Immature natural killer cell (primary cell): ENCODE measurements around the gene SOST. TPM values are rescaled to one million over a fixed set of nuclear protein-coding genes. Genes with fewer than 3 reads are reported as not detected.

Source experiments
- DNase-seq, 3 donors: peaks; one replicate each; pipeline ENCODE4 v3.0.0; 2022; ENCODE audit warnings: mixed read lengths in 1 of 3
- H3K27ac Mint-ChIP-seq, 6 donors: one replicate each; pipeline ENCODE4 v1.8.0; 2020; ENCODE audit warnings: mixed read lengths in 6 of 6, mild to moderate bottlenecking in 5 of 6, inconsistent platforms in 4 of 6, moderate library complexity in 3 of 6
- H3K27me3 Mint-ChIP-seq, 3 donors: one replicate each; pipeline ENCODE4 v1.8.0; 2020 to 2021; ENCODE audit warnings: low read depth in 3 of 3, mild to moderate bottlenecking in 3 of 3, mixed read lengths in 3 of 3, moderate library complexity in 3 of 3, inconsistent platforms in 1 of 3
- H3K36me3 Mint-ChIP-seq, 3 donors: one replicate each; pipeline ENCODE4 v1.8.0; 2020; ENCODE audit warnings: mixed read lengths in 3 of 3, inconsistent platforms in 2 of 3, mild to moderate bottlenecking in 2 of 3
- H3K4me1 Mint-ChIP-seq, 2 donors: one replicate each; pipeline ENCODE4 v1.8.0; 2020; ENCODE audit warnings: inconsistent platforms in 2 of 2, mild to moderate bottlenecking in 2 of 2, mixed read lengths in 2 of 2, moderate library complexity in 1 of 2
- H3K4me3 Mint-ChIP-seq, 5 donors: one replicate each; pipeline ENCODE4 v1.8.0; 2020; ENCODE audit warnings: mild to moderate bottlenecking in 5 of 5, mixed read lengths in 5 of 5, inconsistent platforms in 3 of 5, moderate library complexity in 3 of 5
- H3K9me3 Mint-ChIP-seq, 6 donors: one replicate each; pipeline ENCODE4 v1.8.0; 2020; ENCODE audit warnings: mild to moderate bottlenecking in 6 of 6, mixed read lengths in 6 of 6, inconsistent platforms in 4 of 6, moderate library complexity in 3 of 6
- polyA plus RNA-seq, 3 donors: library from polyadenylated mRNA; unstranded; fragments of 300-500 nt; fragmentation: Illumina TruSeq; gene quantifications; one replicate each; pipeline ENCODE4 v1.2.3, GENCODE V29; 2021

Gene SOST
- polyA plus RNA-seq, 3 donors from 2014 or later, result 0.10 TPM; not detected in 2

DNA sequence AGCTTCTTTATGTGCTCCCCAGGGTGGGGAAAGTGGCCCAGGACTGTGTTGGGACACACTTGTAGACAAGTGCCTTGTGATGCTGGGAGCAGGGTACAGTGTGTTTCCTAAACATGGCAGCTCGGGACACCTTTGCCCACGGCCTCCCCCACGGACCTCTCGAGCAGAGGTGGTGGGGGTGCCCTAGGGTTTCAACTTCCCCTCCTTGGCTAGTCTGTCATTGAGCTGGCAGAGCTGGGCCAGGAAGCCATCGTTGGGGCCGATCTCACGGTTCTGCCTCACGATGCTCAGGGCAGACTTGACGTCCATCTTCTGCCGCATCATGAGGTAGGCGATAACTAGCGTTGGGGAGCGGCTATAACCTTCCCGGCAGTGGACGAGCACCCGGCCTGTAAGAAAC is 10.8 kb upstream of the SOST start:
- no peak overlapping the region for H3K27ac Mint-ChIP-seq
- H3K27me3 Mint-ChIP-seq, result peaks cover 4 to 10% (median 8%) of the 10 kb centered on the region in 3 donors
- H3K4me3 Mint-ChIP-seq, result no peak overlapping the region
- no peaks in the 10 kb centered on the region for H3K9me3 Mint-ChIP-seq
- H3K36me3 Mint-ChIP-seq, result peaks cover 0 to 25% (median 6%) of the 10 kb centered on the region in 3 donors
- DNase-seq, result no peak
- peaks cover 8 to 32% of the 10 kb centered on the region in 2 donors for H3K4me1 Mint-ChIP-seq

DNA sequence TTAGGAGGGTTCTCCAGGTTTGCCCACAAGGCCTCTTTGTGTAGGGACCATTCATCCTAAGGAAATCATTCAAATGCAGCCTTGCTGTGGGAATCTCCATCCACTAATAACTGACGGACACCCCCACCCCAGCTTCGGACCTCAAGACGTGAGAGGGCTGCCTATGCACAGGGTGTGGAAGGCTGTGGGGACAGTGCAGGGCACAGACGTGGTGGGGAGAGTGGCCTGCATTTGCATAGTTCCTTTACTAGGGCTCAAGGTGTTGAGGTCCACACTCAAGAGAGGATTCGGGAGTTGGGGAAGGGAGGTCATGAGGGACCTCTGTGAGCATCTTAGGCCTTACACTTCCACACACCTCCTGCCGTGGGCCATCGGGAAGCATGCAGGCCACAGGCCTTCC is 10.4 kb upstream of the SOST start:
- Mint-ChIP-seq H3K36me3 (peaks cover 0 to 25% (median 6%) of the 10 kb centered on the region in 3 donors), H3K27ac (no peak overlapping the region), H3K4me1 (peaks cover 8 to 27% of the 10 kb centered on the region in 2 donors), H3K9me3 (no peaks in the 10 kb centered on the region), H3K27me3 (peaks cover 4 to 10% (median 8%) of the 10 kb centered on the region in 3 donors), H3K4me3 (peak overlapping the region in 1 of 5 donors; percentile 26)
- DNase-seq, result no peak

DNA sequence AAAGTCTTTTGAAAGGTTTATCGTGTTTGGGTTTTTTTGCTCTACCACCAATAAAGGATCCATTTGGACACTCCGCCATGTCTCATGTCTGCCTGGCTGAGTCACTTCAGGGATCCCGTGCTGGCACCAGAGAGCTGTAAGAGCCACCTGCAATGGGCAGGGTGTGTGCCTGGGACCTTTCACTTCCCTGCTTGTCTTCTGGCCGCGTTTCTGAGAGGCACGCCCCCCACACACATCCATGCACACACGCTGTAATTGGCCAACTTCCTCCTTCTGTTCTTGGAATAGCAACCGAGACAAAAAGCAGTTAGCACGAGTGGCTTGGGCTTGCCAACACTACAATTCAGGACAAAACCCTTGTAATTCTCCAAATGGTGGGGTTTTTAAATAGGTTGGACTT is 9.8 kb upstream of the SOST start:
- Mint-ChIP-seq H3K27ac (no peak overlapping the region), H3K27me3 (peaks cover 4 to 8% (median 6%) of the 10 kb centered on the region in 3 donors), H3K4me3 (no peak overlapping the region), H3K4me1 (peaks cover 6 to 21% of the 10 kb centered on the region in 2 donors), H3K36me3 (peaks cover 0 to 25% (median 6%) of the 10 kb centered on the region in 3 donors), H3K9me3 (no peaks in the 10 kb centered on the region)
- no peak for DNase-seq

DNA sequence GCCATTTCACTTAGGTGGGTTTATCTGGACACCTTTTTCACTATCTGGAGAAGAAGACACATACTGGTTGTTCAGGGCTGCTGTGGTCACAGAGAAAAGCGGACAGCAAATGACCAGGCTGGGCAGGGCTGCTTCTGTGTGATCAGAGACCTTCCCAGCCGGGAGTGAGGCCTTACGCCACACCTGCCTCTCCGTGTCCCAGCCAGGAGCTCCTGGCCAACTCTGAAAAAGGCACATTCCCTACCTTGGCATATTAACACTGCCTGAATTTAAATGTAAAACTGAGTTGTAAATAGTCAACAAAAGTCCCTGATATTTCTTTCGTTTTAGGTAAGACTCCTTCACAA is 9.1 kb upstream of the SOST start:
- Mint-ChIP-seq H3K36me3 (peaks cover 0 to 25% (median 6%) of the 10 kb centered on the region in 3 donors), H3K27me3 (peaks cover 4 to 8% (median 6%) of the 10 kb centered on the region in 3 donors), H3K27ac (no peak overlapping the region), H3K4me3 (no peak overlapping the region), H3K9me3 (no peaks in the 10 kb centered on the region), H3K4me1 (peaks cover 0 to 14% of the 10 kb centered on the region in 2 donors)
- DNase-seq, result no peak

DNA sequence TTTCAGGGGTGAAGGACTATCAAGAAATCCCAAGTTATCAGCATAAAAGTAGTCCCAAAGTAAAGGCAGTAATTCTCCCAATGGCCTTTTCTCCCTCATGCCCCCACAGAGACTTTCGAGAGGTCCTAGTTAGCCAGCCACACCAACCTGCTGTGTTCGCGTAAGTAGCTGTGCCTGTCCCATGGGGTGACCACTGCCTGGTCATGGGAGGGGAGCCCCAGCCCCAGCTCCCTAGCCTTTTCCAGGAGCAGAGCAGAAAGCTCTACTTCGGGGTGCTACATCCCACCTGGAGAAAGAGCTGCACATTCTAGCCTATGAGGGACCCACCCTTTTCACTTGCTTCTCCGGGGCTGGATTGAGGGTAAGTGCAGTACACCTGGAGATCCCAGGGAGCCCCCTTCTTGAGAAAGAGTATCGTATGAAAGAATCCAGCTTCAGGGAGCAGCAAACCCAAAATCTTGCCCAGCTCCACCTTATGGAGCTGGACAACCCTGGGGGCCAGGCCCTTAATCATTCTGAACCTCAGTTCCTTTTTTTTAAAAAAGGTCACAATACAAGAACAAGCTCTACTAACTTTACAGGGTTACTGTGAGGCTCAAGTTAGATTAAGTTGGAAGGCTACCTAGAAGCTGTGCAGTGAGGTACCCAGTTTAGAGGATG is 8.6 kb upstream of the SOST start:
- Mint-ChIP-seq H3K4me1 (peaks cover 0 to 9% of the 10 kb centered on the region in 2 donors), H3K27ac (no peak overlapping the region), H3K4me3 (no peak overlapping the region), H3K36me3 (peaks cover 0 to 21% (median 6%) of the 10 kb centered on the region in 3 donors), H3K9me3 (no peaks in the 10 kb centered on the region), H3K27me3 (peaks cover 4 to 6% (median 4%) of the 10 kb centered on the region in 3 donors)
- no peak for DNase-seq

DNA sequence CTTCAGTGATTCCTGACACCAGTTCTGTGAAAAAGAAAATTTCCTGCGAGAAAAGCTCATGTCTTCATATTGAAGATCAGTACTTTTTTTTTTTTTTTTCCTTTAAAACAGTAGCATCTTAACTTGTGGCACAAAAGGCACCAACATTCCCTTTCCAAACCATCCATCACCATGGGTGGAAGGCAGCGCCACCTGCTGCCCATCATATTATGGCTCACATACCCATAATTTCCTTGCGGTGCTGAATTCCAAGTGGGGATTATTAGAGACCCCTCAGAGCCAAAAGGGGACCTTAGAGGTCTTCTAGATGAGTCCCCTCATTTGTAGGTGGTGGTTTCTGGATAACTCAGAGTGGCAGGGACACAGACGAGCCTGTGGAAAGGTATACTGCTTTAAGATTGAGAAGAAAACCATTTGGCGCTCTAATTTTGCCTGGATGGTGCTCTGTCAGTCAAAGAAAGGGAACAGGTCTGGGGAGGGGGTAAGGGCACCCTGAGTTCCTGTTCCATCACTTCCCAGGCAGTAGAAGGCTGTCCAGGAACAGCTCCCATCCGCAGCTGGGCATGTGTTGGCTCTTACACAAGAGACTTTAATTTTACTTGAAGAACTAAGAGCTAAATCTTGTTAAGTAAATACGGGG is 7.9 kb upstream of the SOST start:
- peaks cover 1 to 6% (median 4%) of the 10 kb centered on the region in 3 donors for H3K27me3 Mint-ChIP-seq
- DNase-seq, result peak in 1 of 3 donors; percentile 44
- H3K4me3 Mint-ChIP-seq, result no peak overlapping the region
- no peak overlapping the region for H3K27ac Mint-ChIP-seq
- peaks cover 0 to 6% of the 10 kb centered on the region in 2 donors for H3K4me1 Mint-ChIP-seq
- no peaks in the 10 kb centered on the region for H3K9me3 Mint-ChIP-seq
- peaks cover 0 to 21% (median 6%) of the 10 kb centered on the region in 3 donors for H3K36me3 Mint-ChIP-seq

DNA sequence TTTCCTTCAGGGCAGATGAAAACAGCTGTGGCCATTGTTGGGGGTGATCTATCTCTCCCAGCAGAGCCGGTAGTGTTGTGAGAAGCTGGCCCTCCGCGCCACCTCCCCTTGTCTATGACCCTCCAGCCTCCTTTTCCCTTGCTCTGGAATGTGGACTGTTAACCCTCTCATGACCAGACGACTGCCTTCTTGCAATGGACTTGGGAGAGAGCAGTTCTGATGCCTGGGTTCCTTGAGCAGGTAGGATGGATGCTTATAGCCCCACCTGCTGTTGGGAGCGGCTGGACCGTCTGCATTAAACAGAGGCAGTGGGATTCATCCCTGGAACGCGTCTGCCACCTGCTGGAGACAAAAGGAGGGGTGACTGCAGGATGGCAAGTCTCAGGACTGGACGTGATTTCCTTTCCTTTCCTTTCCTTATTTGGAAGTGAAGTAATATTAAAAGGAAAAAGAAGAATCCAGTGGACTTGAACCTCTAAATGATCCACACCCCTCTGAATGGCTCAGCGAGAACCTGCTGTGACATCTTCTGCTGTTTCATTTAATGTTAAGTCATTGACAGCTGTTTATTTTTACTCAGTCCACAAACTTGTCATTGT is 1.8 kb upstream of the SOST start:
- Mint-ChIP-seq H3K9me3 (no peaks in the 10 kb centered on the region), H3K4me1 (peaks cover 10 to 12% of the 10 kb centered on the region in 2 donors), H3K27me3 (peaks cover 14 to 27% (median 17%) of the 10 kb centered on the region in 3 donors), H3K27ac (peak overlapping the region in 1 of 6 donors; percentile 80), H3K4me3 (no peak overlapping the region), H3K36me3 (no peaks in the 10 kb centered on the region)
- peak; percentile 82 to 85 (median 85) for DNase-seq

DNA sequence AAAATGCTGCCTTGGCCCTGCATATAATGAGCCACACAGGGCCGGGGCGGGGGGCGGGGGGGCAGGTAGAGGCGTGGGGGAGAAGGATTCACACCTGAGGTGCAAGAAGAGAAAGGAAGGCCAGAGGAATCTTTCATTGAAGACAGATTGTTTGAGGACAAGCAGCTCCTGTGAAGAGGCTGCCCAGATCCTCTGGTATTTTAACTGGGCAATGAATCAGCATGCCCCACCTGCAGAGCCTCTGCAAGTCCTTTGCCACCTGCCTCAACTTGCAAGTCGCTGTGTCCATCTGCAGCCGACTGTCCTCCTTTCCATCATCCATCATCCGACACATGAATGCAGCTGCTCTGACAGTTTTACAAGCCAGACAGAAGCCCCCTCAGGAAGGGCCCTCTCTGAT is 1.2 kb upstream of the SOST start:
- Mint-ChIP-seq H3K27ac (no peak overlapping the region), H3K4me1 (peaks cover 11 to 12% of the 10 kb centered on the region in 2 donors), H3K9me3 (no peaks in the 10 kb centered on the region), H3K36me3 (no peaks in the 10 kb centered on the region), H3K27me3 (peaks cover 14 to 23% (median 17%) of the 10 kb centered on the region in 3 donors), H3K4me3 (no peak overlapping the region)
- DNase-seq, result no peak

DNA sequence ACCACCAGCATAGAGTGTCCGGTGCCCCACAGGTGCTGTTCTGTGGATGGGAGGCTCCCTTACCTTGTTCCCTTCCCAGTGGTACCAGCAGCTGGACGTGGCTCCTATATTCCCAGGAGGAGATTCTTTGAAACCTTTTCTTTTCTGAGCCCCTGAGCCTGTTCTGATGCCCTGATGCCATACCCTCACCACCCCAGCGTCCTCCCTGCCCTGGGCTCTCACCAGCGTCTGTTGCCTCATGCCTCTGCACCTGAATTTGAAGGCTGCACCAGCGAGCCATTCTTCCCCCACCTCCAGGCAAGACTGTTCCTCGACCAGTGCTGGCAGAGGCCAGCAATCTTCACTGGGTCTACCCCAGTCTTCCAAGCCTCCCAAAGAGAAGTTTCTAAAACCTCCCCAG is 505 bp downstream of the SOST start:
- DNase-seq, result no peak
- H3K27ac Mint-ChIP-seq, result no peak overlapping the region
- peaks cover 0 to 3% (median 0%) of the 10 kb centered on the region in 3 donors for H3K36me3 Mint-ChIP-seq
- peaks cover 21 to 34% (median 21%) of the 10 kb centered on the region in 3 donors for H3K27me3 Mint-ChIP-seq
- H3K4me3 Mint-ChIP-seq, result no peak overlapping the region
- no peaks in the 10 kb centered on the region for H3K9me3 Mint-ChIP-seq
- peaks cover 28 to 29% of the 10 kb centered on the region in 2 donors for H3K4me1 Mint-ChIP-seq

DNA sequence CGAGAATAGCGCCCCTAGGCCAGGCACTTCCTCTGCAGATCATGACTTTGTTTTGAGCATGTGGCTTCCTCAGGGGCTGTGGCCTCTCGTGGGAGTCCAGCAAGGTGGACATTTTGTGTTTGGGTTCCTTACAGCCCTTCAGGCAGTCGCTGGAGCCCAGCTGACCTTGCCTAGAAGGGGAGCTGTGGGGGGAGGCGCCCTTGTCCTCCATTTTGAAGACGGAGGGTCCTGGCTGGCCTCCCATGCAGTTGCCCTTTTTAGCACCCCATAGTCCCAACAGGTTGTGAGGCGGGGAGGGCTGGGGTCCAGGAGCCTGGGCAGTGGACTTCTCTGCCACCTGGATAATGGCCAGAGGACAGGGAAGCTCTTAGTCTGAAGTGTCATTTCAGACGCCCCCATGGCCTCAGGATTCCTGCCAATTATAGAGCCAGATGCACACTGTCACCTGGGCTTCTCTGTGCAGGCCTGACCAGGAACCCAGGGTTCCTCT is 1.4 kb downstream of the SOST start:
- no peak for DNase-seq
- Mint-ChIP-seq H3K27me3 (peaks cover 21 to 36% (median 25%) of the 10 kb centered on the region in 3 donors), H3K4me1 (peaks cover 35 to 36% of the 10 kb centered on the region in 2 donors), H3K27ac (no peak overlapping the region), H3K9me3 (no peaks in the 10 kb centered on the region), H3K4me3 (peak overlapping the region in 1 of 5 donors; percentile 35), H3K36me3 (peaks cover 0 to 4% (median 0%) of the 10 kb centered on the region in 3 donors)

DNA sequence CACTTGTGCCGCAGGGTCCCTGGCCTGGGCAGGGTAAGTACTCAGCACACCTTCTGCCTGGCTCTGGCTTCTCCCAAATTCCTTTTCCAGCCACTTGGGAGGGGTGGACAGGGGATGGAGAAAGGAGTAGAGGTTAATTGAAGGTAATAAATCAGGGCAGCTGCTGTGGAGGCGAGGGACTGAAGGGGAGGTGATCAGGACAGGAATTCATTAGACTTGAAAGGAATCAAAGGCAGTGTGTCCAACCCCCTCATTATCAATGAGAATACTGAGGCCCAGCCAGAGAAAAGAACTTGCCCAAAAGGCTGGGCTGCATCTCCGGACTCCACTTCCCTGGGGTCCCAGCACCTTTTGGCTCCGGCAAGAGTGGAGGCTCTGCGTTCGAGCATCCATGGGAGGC is 2.4 kb downstream of the SOST start:
- H3K36me3 Mint-ChIP-seq, result peaks cover 0 to 4% (median 0%) of the 10 kb centered on the region in 3 donors
- DNase-seq, result no peak
- no peaks in the 10 kb centered on the region for H3K9me3 Mint-ChIP-seq
- peak overlapping the region in 4 of 5 donors; percentile 25 to 77 (median 47) for H3K4me3 Mint-ChIP-seq
- H3K27me3 Mint-ChIP-seq, result peaks cover 22 to 38% (median 26%) of the 10 kb centered on the region in 3 donors
- peak overlapping the region in 2 of 6 donors; percentile 40 to 49 for H3K27ac Mint-ChIP-seq
- H3K4me1 Mint-ChIP-seq, result peaks cover 35 to 36% of the 10 kb centered on the region in 2 donors

DNA sequence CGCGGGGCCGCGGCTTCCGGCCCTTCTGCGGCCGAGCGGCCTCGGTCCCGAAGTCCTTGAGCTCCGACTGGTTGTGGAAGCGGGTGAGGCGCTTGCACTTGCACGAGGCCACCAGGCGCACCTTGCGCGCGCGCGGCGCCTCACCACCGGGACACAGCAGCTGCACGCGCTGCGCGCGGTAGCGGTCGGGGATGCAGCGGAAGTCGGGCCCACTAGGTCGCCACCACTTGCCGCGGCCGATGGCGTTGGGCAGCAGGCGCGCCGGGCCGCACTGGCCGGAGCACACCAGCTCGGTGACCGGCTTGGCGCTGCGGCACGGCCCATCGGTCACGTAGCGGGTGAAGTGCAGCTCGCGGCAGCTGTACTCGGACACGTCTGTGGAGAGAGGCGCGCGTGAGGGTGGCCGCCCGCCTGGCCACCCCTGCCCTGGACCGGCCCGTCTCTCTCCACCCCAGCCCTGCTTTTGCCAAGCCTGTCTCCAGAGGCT is 3.2 kb downstream of the SOST start:
- Mint-ChIP-seq H3K27me3 (peaks cover 23 to 42% (median 26%) of the 10 kb centered on the region in 3 donors), H3K4me1 (peaks cover 35 to 36% of the 10 kb centered on the region in 2 donors), H3K9me3 (no peaks in the 10 kb centered on the region), H3K27ac (peak overlapping the region in 1 of 6 donors; percentile 49), H3K36me3 (peaks cover 0 to 4% (median 0%) of the 10 kb centered on the region in 3 donors), H3K4me3 (peak overlapping the region; percentile 36 to 77 (median 58))
- peak; percentile 50 to 59 (median 56) for DNase-seq

DNA sequence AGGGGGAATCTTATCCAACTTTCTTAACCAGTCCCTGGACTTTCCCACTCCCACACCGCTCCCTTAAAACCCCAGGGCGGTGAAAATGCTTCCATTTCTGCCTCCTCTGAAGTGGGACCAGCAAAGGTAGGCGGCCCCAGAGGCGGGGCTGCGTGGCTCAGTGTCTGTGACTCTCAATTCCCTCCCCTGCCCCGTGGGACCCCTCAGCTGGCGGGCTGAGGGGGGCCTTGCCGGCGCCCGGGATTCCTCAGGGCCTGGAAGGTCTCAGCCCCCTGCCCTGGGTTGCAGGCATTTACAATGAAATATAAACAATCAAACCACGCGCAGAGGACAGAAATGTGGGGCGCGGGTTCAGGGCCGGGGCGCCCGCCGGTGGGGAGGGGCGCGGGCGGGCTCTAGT is 3.6 kb downstream of the SOST start:
- Mint-ChIP-seq H3K4me1 (peaks cover 35 to 36% of the 10 kb centered on the region in 2 donors), H3K27ac (peak overlapping the region in 2 of 6 donors; percentile 69 to 77), H3K4me3 (peak overlapping the region in 2 of 5 donors; percentile 51 to 67), H3K9me3 (no peaks in the 10 kb centered on the region), H3K36me3 (peaks cover 0 to 4% (median 0%) of the 10 kb centered on the region in 3 donors), H3K27me3 (peaks cover 24 to 39% (median 25%) of the 10 kb centered on the region in 3 donors)
- DNase-seq, result no peak
